ENCODE results near the gene ABCD3.
"Not testable (repeated sequence)": the region's sequence is repeated elsewhere in the genome, so short reads cannot be mapped to it uniquely, and the experiment has no call there.

The ABCD3 gene

GRCh38 chr1:94413311-94413710 lies 4.9 kb upstream of the ABCD3 start:
- DNase-seq (ENCODE audit: low read depth, low spot score) = no peak

GRCh38 chr1:94416901-94417727 lies 1.1 kb upstream of the ABCD3 start:
- DNase-seq (ENCODE audit: low read depth, low spot score) = no peak

- DNase-seq (ENCODE audit: low read depth, low spot score) = no peak
Measured at GRCh38 chr1:94417728-94417977, 536 bp upstream of the ABCD3 start.

- DNase-seq (ENCODE audit: low read depth, low spot score) = no peak
Measured at GRCh38 chr1:94418664-94419655, 771 bp downstream of the ABCD3 start.

- DNase-seq (ENCODE audit: low read depth, low spot score) = no peak
Measured at GRCh38 chr1:94422115-94422820, 4.1 kb downstream of the ABCD3 start.

- DNase-seq (ENCODE audit: low read depth, low spot score) = no peak
Measured at GRCh38 chr1:94425821-94426484, 7.8 kb downstream of the ABCD3 start.

GRCh38 chr1:94426485-94426870 lies 8.3 kb downstream of the ABCD3 start:
- DNase-seq (ENCODE audit: low read depth, low spot score) = not testable (repeated sequence)

GRCh38 chr1:94428441-94428840 lies 10.3 kb downstream of the ABCD3 start:
- DNase-seq (ENCODE audit: low read depth, low spot score) = no peak

GRCh38 chr1:94428927-94429528 lies 10.8 kb downstream of the ABCD3 start:
- DNase-seq (ENCODE audit: low read depth, low spot score) = not testable (repeated sequence)

- not testable (repeated sequence) for DNase-seq (ENCODE audit: low read depth, low spot score)
Measured at GRCh38 chr1:94430066-94430465, 11.9 kb downstream of the ABCD3 start.

- DNase-seq (ENCODE audit: low read depth, low spot score) = no peak
Measured at GRCh38 chr1:94433866-94434265, 15.7 kb downstream of the ABCD3 start.

GRCh38 chr1:94434365-94435045 lies 16.3 kb downstream of the ABCD3 start:
- DNase-seq (ENCODE audit: low read depth, low spot score) = no peak

GRCh38 chr1:94438692-94439276 lies 20.6 kb downstream of the ABCD3 start:
- no peak for DNase-seq (ENCODE audit: low read depth, low spot score)

GRCh38 chr1:94440088-94440487 lies 21.9 kb downstream of the ABCD3 start:
- no peak for DNase-seq (ENCODE audit: low read depth, low spot score)

- DNase-seq (ENCODE audit: low read depth, low spot score) = not testable (repeated sequence)
Measured at GRCh38 chr1:94443067-94443466, 24.9 kb downstream of the ABCD3 start.

- not testable (repeated sequence) for DNase-seq (ENCODE audit: low read depth, low spot score)
Measured at GRCh38 chr1:94444819-94445218, 26.6 kb downstream of the ABCD3 start.

- not testable (repeated sequence) for DNase-seq (ENCODE audit: low read depth, low spot score)
Measured at GRCh38 chr1:94445733-94446132, 27.5 kb downstream of the ABCD3 start.

- not testable (repeated sequence) for DNase-seq (ENCODE audit: low read depth, low spot score)
Measured at GRCh38 chr1:94446177-94446576, 28.0 kb downstream of the ABCD3 start.

- not testable (repeated sequence) for DNase-seq (ENCODE audit: low read depth, low spot score)
Measured at GRCh38 chr1:94448741-94449140, 30.6 kb downstream of the ABCD3 start.

GRCh38 chr1:94456736-94457135 lies 38.5 kb downstream of the ABCD3 start:
- no peak for DNase-seq (ENCODE audit: low read depth, low spot score)

Measured in activated naive CD8-positive, alpha-beta T cell treated with anti-CD3 and anti-CD28 coated beads, Interleukin-2, amount 50 U/mL, for 16 hours (primary cell).